PC-3 (cell line): ENCODE results near the gene TUBGCP6. TPM values are rescaled to one million over a fixed set of nuclear protein-coding genes. Genes with fewer than 3 reads are reported as not detected.

Experiments
- ATAC-seq: fragments of 200-7000 bp; cut with Tn5 transposase; 2 replicates; pipeline ENCODE4 v1.9.1; 2020; ENCODE audit warnings: mild to moderate bottlenecking, moderate library complexity
- BruUV-seq: library from RNA; stranded (reverse); fragments of 400-500 nt; replicated peaks from 2 replicates; lab custom pipeline; 2021; lab: Mats Ljungman, UMichigan
- CTCF ChIA-PET: fragments of 300-600 bp; sonication (Branson Sonifier 250); formaldehyde crosslinking; loops from one replicate; lab custom pipeline; 2022; ENCODE audit warnings: antibody characterized with exemption; lab: Charles Lee
- POLR2A ChIA-PET: fragments of 300-600 bp; sonication (Branson Sonifier 250); formaldehyde crosslinking; loops from one replicate; lab custom pipeline; 2022; ENCODE audit warnings: antibody characterized with exemption; ENCODE audit not compliant: unreplicated experiment; lab: Charles Lee
- DNase-seq: peaks from one replicate; pipeline ENCODE4 v3.0.0-alpha.2; 2015
- H2AFZ ChIP-seq: fragments of 300-600 bp; sonication (generic); 2 replicates; pipeline ENCODE4 v1.6.0; 2016; ENCODE audit warnings: antibody characterized with exemption, low read length
- H3F3A ChIP-seq: fragments of 300-600 bp; sonication (generic); one replicate; pipeline ENCODE4 v1.6.0; 2017; ENCODE audit warnings: antibody characterized with exemption, low read length, control low read depth, mild to moderate bottlenecking; ENCODE audit not compliant: unreplicated experiment
- H3K27ac ChIP-seq: fragments of 300-600 bp; sonication (generic); 2 replicates; pipeline ENCODE4 v1.5.1; 2016; ENCODE audit warnings: mild to moderate bottlenecking, low read length
- H3K27me3 ChIP-seq: fragments of 300-600 bp; sonication (generic); 2 replicates; pipeline ENCODE4 v1.6.1; 2016; ENCODE audit warnings: low read length, mixed read lengths
- H3K36me3 ChIP-seq: fragments of 300-600 bp; sonication (generic); 2 replicates; pipeline ENCODE4 v1.6.1; 2016; ENCODE audit warnings: low read depth, mixed run types, low read length, mixed read lengths
- H3K4me1 ChIP-seq: fragments of 300-600 bp; sonication (generic); 2 replicates; pipeline ENCODE4 v1.5.1; 2016; ENCODE audit warnings: low read length; ENCODE audit not compliant: insufficient read depth
- H3K4me2 ChIP-seq: fragments of 300-600 bp; sonication (generic); 2 replicates; pipeline ENCODE4 v1.6.0; 2016; ENCODE audit warnings: low read length
- H3K4me3 ChIP-seq: fragments of 300-600 bp; sonication (generic); 2 replicates; pipeline ENCODE4 v1.5.1; 2016; ENCODE audit warnings: mild to moderate bottlenecking, low read length, mixed read lengths
- H3K79me2 ChIP-seq: fragments of 300-600 bp; sonication (generic); 2 replicates; pipeline ENCODE4 v1.6.1; 2017; ENCODE audit warnings: low read length, mixed read lengths
- H3K9ac ChIP-seq: fragments of 300-600 bp; sonication (generic); 2 replicates; pipeline ENCODE4 v1.6.0; 2016; ENCODE audit warnings: mild to moderate bottlenecking, low read length
- H3K9me2 ChIP-seq: fragments of 300-600 bp; sonication (generic); replicated peaks from 2 replicates; pipeline ENCODE4 v1.6.1; 2016; ENCODE audit warnings: mixed run types, low read length, mixed read lengths
- H3K9me3 ChIP-seq: fragments of 300-600 bp; sonication (generic); 2 replicates; pipeline ENCODE4 v1.6.1; 2016; ENCODE audit warnings: low read length, mixed read lengths
- H4K20me1 ChIP-seq: fragments of 300-600 bp; sonication (generic); 2 replicates; pipeline ENCODE4 v1.6.1; 2016; ENCODE audit warnings: low read length, mixed read lengths
- EZH2 ChIP-seq: fragments of 300-600 bp; sonication (generic); IDR thresholded peaks from one replicate; pipeline ENCODE4 v1.6.1; 2017; ENCODE audit warnings: antibody characterized with exemption, mild to moderate bottlenecking, low read length; ENCODE audit not compliant: unreplicated experiment
- EZH2phosphoT487 ChIP-seq: fragments of 300-600 bp; sonication (generic); IDR thresholded peaks from 2 replicates; pipeline ENCODE4 v1.6.1; 2018; ENCODE audit warnings: mild to moderate bottlenecking, antibody characterized with exemption, low read length, borderline replicate concordance
- intact Hi-C: fragments of 100-400 bp; cut with micrococcal nuclease; formaldehyde crosslinking; loops from 2 replicates; pipeline ENCODE4 v1.9.0; 2023
- total RNA-seq: library from RNA; depleted of rRNA; stranded (reverse); fragments of >200 nt; gene quantifications from 2 replicates; pipeline ENCODE4 v1.2.3, GENCODE V29; 2014
- TF ChIP-seq, protein P1 (sequence below): fragments of 300-600 bp; sonication (generic); conservative IDR thresholded peaks from 2 replicates; pipeline ENCODE4 v1.5.1; 2017; ENCODE audit warnings: antibody characterized with exemption, low read depth, mild to moderate bottlenecking, low read length

TUBGCP6 gene
- total RNA-seq, 1 experiment from 2014 or later = 32.1 TPM

DNA sequence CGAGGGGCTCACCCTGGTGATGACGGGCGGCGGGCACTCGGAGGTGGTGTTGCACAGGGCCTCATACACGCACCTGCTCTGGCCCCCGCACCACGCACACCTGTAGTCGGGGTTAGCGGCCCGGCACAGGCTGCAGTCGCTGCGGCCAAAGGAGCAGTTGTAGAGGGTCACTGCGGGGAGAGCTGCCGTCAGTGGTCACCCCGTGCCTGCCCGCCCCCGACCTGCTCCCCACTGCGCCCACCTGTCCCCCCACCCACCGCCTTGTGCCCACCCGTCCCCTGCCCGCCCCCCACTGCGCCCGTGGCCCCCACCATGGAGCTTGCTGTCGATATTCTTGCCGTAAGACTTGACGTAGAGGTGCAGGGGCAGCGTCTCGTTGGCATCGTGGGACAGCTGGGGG, 39.0 kb upstream of the TUBGCP6 start:
- H3K27ac ChIP-seq = no peak overlapping the region
- H3K9me3 ChIP-seq = no peaks in the 10 kb centered on the region
- H3K9ac ChIP-seq = no peak overlapping the region
- H3K4me3 ChIP-seq = no peak overlapping the region
- no peaks in the 10 kb centered on the region for H3K9me2 ChIP-seq
- H3K36me3 ChIP-seq = peaks cover 13% of the 10 kb centered on the region; the same call in 1 of the 2 replicates
- H3K79me2 ChIP-seq = peaks cover 13% of the 10 kb centered on the region
- no peaks in the 10 kb centered on the region for H3F3A ChIP-seq
- CTCF ChIA-PET = no interaction called here
- intact Hi-C loops = no loop called here
- H4K20me1 ChIP-seq = no peaks in the 10 kb centered on the region
- DNase-seq = no peak
- no peak overlapping the region for H3K4me2 ChIP-seq
- POLR2A ChIA-PET = no interaction called here
- ATAC-seq = no peak
- TF ChIP-seq, protein P1, sequence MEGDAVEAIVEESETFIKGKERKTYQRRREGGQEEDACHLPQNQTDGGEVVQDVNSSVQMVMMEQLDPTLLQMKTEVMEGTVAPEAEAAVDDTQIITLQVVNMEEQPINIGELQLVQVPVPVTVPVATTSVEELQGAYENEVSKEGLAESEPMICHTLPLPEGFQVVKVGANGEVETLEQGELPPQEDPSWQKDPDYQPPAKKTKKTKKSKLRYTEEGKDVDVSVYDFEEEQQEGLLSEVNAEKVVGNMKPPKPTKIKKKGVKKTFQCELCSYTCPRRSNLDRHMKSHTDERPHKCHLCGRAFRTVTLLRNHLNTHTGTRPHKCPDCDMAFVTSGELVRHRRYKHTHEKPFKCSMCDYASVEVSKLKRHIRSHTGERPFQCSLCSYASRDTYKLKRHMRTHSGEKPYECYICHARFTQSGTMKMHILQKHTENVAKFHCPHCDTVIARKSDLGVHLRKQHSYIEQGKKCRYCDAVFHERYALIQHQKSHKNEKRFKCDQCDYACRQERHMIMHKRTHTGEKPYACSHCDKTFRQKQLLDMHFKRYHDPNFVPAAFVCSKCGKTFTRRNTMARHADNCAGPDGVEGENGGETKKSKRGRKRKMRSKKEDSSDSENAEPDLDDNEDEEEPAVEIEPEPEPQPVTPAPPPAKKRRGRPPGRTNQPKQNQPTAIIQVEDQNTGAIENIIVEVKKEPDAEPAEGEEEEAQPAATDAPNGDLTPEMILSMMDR = no peak
- no peak for TF ChIP-seq EZH2phosphoT487
- BruUV-seq = no TSS peak
- H3K4me1 ChIP-seq = peaks cover 16% of the 10 kb centered on the region
- no peaks in the 10 kb centered on the region for H3K27me3 ChIP-seq
- no peak overlapping the region for H2AFZ ChIP-seq

DNA sequence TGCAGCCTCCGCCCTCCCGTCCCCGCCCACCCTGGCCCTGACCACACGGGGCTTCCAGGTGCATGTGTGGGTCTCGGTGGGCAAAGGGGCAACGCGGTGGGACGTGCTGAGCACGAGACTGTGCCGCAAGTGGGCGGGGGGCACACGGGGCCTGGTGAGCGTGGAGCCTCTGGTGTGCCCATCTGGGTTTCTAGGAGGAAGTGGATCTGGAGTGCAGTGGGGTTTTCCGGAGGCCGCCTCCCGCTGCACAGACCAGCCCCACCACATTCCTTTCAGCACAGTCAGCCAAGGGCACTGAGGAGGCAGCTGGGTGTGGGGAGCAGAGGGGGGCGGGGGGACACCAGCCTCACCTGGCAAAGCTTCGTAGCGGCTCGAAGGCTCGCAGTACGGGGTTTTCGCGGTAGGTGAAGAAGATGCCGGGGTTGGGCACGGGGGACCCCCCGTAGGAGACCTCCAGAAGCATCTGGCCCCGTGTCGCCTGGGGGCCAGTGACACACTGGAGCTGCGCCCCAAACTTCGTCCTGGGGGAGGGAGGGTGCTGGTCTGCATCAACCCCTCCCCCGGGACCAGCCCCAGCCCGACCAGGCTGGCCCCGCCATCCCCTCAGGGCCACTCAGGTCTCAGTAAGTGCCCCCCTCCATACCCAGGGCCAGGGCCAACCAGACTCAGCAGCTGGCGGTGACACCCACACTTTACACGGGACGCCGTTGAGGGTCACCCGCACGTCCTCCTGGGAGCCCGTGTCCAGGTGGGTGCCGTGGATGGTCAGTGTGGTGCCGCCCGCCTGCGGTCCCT, 37.7 kb upstream of the TUBGCP6 start:
- Histone ChIP-seq H3K4me1 (peaks cover 16% of the 10 kb centered on the region), H4K20me1 (no peaks in the 10 kb centered on the region), H3K4me3 (peak overlapping the region; percentile 49; the same call in 1 of the 2 replicates), H3K9ac (peak overlapping the region; percentile 63), H3K27me3 (no peaks in the 10 kb centered on the region), H3K79me2 (peaks cover 13% of the 10 kb centered on the region), H2AFZ (no peak overlapping the region), H3K9me3 (no peaks in the 10 kb centered on the region), H3K36me3 (peaks cover 13% of the 10 kb centered on the region; the same call in 1 of the 2 replicates), H3K9me2 (no peaks in the 10 kb centered on the region), H3K27ac (peak overlapping the region; percentile 83), H3F3A (no peaks in the 10 kb centered on the region), H3K4me2 (peak overlapping the region; percentile 77)
- peak; percentile 89 for DNase-seq
- TSS peak; percentile 66 for BruUV-seq
- intact Hi-C loops = loop anchor here (1.0 kb wide), 1 partner anchor 22 kb away; no protein-coding TSS in a partner anchor
- peak; percentile 90 for ATAC-seq
- ChIA-PET POLR2A (interaction anchor here (0.7 to 0.9 kb wide), 2 partner anchors 11 to 25 kb away, joined by 3 to 6 read pairs; partner anchors contain the start of gene PLXNB2), CTCF (interaction anchor here (0.7 kb wide), 1 partner anchor 135 kb away, joined by 3 read pairs; no protein-coding TSS in a partner anchor)
- TF ChIP-seq EZH2phosphoT487 = no peak
- TF ChIP-seq EZH2 = no peak
- TF ChIP-seq, protein P1 = no peak
